Measurements from ENCODE around the gene SLC15A1. TPM values are rescaled to one million over a fixed set of nuclear protein-coding genes. Genes with fewer than 3 reads are reported as not detected.

The SLC15A1 gene
- polyA plus RNA-seq, 2 of the 4 experiments (the other 2 are of a cell fraction): 0.04 to 0.09 TPM

DNA sequence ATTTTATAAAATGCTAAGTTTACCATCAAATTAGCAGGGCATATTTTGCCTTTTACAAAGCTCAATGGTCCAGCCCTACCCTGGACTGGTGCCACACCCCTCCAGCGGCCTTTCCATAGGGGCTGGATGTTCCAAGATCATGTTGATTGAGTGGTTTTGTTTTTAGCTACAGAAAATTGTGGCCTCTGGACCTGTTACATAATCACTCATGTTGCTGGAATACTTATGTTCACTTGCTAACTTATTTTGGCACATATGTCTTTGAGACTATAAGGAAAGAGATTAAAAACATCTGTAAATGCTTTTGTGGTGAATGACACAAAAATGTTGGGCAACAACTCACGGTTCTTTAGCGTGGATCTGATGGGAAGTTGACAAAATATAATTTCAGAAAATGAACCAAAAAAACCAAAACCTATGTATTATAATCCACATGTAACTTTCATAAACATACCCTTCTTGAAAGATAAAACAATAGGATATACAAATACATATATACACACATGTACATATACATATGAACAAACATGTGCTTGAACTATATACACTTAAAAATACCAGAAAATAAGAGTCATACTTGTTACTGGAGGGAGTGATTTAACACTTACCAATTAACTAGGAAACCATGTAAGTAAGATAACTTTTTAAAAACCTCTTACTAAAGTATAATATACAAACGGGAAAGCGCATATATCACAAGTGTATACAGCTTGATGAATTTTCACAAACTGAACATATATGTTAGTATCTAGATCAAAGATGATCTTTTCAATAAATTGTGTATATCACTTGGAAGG is 46.6 kb upstream of the SLC15A1 start:
- 93% methylated on average over 5 of the region's 5 CpGs for WGBS (ENCODE audit: missing lambda C conversion rate)
- Histone ChIP-seq H3K4me3 (no peak overlapping the region), H3K4me2 (no peak overlapping the region), H3K9me3 (no peaks in the 10 kb centered on the region), H3K27ac (no peak overlapping the region), H3K4me1 (no peaks in the 10 kb centered on the region)
- ATAC-seq: no peak
- FAIRE-seq: no peak
- TF ChIP-seq, protein P1, sequence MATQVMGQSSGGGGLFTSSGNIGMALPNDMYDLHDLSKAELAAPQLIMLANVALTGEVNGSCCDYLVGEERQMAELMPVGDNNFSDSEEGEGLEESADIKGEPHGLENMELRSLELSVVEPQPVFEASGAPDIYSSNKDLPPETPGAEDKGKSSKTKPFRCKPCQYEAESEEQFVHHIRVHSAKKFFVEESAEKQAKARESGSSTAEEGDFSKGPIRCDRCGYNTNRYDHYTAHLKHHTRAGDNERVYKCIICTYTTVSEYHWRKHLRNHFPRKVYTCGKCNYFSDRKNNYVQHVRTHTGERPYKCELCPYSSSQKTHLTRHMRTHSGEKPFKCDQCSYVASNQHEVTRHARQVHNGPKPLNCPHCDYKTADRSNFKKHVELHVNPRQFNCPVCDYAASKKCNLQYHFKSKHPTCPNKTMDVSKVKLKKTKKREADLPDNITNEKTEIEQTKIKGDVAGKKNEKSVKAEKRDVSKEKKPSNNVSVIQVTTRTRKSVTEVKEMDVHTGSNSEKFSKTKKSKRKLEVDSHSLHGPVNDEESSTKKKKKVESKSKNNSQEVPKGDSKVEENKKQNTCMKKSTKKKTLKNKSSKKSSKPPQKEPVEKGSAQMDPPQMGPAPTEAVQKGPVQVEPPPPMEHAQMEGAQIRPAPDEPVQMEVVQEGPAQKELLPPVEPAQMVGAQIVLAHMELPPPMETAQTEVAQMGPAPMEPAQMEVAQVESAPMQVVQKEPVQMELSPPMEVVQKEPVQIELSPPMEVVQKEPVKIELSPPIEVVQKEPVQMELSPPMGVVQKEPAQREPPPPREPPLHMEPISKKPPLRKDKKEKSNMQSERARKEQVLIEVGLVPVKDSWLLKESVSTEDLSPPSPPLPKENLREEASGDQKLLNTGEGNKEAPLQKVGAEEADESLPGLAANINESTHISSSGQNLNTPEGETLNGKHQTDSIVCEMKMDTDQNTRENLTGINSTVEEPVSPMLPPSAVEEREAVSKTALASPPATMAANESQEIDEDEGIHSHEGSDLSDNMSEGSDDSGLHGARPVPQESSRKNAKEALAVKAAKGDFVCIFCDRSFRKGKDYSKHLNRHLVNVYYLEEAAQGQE (IDR thresholded peaks at IDR 0.05): no peak
- TF ChIP-seq, protein P2, sequence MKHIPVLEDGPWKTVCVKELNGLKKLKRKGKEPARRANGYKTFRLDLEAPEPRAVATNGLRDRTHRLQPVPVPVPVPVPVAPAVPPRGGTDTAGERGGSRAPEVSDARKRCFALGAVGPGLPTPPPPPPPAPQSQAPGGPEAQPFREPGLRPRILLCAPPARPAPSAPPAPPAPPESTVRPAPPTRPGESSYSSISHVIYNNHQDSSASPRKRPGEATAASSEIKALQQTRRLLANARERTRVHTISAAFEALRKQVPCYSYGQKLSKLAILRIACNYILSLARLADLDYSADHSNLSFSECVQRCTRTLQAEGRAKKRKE (CRISPR knock-in tag; IDR thresholded peaks at IDR 0.05; ENCODE audit: low read depth): no peak
- TF ChIP-seq KDM1A (IDR thresholded peaks at IDR 0.05; ENCODE audit: low read depth): no peak
- TF ChIP-seq ZNF302 (CRISPR knock-in tag; IDR thresholded peaks at IDR 0.05): no peak
- no peak for TF ChIP-seq HDAC2 (IDR thresholded peaks at IDR 0.05)
- no peak for TF ChIP-seq SREBF2 (IDR thresholded peaks at IDR 0.05)
- no peak for TF ChIP-seq SMC3 (IDR thresholded peaks at IDR 0.05)
- no peak for TF ChIP-seq NPAS2 (CRISPR knock-in tag; IDR thresholded peaks at IDR 0.05; ENCODE audit: borderline replicate concordance)
- DNase-seq (ENCODE audit: low read depth in 1 of 2, low spot score in 1 of 2): no peak
- POLR2A ChIA-PET: no interaction called here
- CTCF ChIA-PET: no interaction called here

DNA sequence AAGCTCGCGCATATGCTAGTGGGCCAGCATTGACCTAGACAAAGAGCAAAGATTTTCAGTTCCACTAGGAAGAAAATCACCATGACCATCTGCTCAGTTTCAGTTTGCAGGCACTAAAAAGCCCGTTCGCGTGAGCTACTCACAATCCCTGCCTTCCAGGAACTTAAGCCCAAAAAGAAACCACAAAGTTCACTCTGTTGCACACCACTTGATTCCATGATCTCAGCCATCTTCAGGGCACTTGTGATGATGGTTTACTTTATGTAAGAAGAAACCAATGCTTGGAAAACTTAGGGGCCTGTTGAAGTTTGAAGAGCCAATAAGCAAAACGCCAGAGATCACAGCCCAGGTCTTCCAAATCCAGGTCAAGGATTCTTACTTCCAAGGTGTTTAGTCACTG is 45.0 kb upstream of the SLC15A1 start:
- DNase-seq (ENCODE audit: low read depth in 1 of 2, low spot score in 1 of 2) (no peak), FAIRE-seq (no peak), ATAC-seq (no peak)
- 91% methylated on average over 6 of the region's 6 CpGs for WGBS (ENCODE audit: missing lambda C conversion rate)
- CTCF ChIA-PET: no interaction called here
- Histone ChIP-seq H3K4me2 (no peak overlapping the region), H3K4me1 (no peaks in the 10 kb centered on the region), H3K4me3 (no peak overlapping the region), H3K27ac (no peak overlapping the region), H3K9me3 (no peaks in the 10 kb centered on the region)
- no peak for TF ChIP-seq BHLHE40 (IDR thresholded peaks at IDR 0.05; ENCODE audit: low read depth, low read length)
- no peak for TF ChIP-seq RCOR1 (IDR thresholded peaks at IDR 0.05; ENCODE audit: low read depth, low read length)
- POLR2A ChIA-PET: no interaction called here

DNA sequence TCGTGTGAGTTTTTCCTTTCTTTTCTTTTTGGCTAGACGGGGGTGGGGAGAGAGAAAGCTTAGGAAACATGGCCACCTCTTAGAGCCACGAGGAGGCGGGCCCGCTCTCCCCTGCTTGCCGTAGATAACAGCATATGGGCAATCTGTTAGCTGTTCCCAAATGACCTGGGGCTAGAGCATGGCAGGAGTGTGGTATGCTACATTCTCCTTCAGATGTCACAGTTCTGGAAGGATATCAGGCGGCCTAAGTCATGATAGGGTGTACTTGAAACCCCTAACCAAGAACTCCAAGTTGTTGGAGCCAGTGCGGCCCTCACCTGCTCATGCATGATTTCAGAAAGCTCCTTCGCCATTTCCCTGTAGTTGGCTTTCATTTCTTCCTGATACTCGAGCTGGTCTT is 44.3 kb upstream of the SLC15A1 start:
- ChIA-PET CTCF (interaction anchor here (0.6 kb wide), 1 partner anchor 16 kb away, joined by 3 read pairs; no protein-coding TSS in a partner anchor), POLR2A (no interaction called here)
- Histone ChIP-seq H3K9me3 (no peaks in the 10 kb centered on the region), H3K4me1 (no peaks in the 10 kb centered on the region), H3K4me2 (no peak overlapping the region), H3K4me3 (no peak overlapping the region), H3K27ac (no peak overlapping the region)
- TF ChIP-seq HDAC2 (IDR thresholded peaks at IDR 0.05): no peak
- no peak for TF ChIP-seq HOXB13 (CRISPR knock-in tag; IDR thresholded peaks at IDR 0.05; ENCODE audit: low read depth)
- TF ChIP-seq HOXA7 (CRISPR knock-in tag; IDR thresholded peaks at IDR 0.05): no peak
- no peak for TF ChIP-seq HEYL (CRISPR knock-in tag; IDR thresholded peaks at IDR 0.05)
- no peak for TF ChIP-seq FOXS1 (CRISPR knock-in tag; IDR thresholded peaks at IDR 0.05)
- no peak for TF ChIP-seq SREBF2 (IDR thresholded peaks at IDR 0.05)
- TF ChIP-seq, protein P3, sequence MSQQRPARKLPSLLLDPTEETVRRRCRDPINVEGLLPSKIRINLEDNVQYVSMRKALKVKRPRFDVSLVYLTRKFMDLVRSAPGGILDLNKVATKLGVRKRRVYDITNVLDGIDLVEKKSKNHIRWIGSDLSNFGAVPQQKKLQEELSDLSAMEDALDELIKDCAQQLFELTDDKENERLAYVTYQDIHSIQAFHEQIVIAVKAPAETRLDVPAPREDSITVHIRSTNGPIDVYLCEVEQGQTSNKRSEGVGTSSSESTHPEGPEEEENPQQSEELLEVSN (IDR thresholded peaks at IDR 0.05; ENCODE audit: borderline replicate concordance, low read depth): no peak
- no peak for TF ChIP-seq JUNB (IDR thresholded peaks at IDR 0.05)
- FAIRE-seq: no peak
- whole genome bisulfite sequencing (ENCODE audit: missing lambda C conversion rate): 84% methylated on average over 10 of the region's 10 CpGs
- ATAC-seq: no peak
- no peak for DNase-seq (ENCODE audit: low read depth in 1 of 2, low spot score in 1 of 2)

Data from A549 (cell line).